ENCODE results near the gene PLEKHB1.
A peak's percentile ranks its signal among the peaks of the same experiment; 100 is the strongest.

The PLEKHB1 gene, protein sequence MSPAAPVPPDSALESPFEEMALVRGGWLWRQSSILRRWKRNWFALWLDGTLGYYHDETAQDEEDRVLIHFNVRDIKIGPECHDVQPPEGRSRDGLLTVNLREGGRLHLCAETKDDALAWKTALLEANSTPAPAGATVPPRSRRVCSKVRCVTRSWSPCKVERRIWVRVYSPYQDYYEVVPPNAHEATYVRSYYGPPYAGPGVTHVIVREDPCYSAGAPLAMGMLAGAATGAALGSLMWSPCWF

GRCh38 chr11:73645972-73646631 lies at the start of gene PLEKHB1:
Gene PLEKHB1, plus strand, starts transcription at chr11:73646581. Its CDS starts 28 bp downstream, at chr11:73646609.
- Histone ChIP-seq H3K4me3 (peak within 1 kb of the TSS in 2 of 7 experiments; percentile 11 to 16), H3K27ac (no peak within 1 kb of the TSS)

GRCh38 chr11:73597336-73597955 lies 48.9 kb upstream of the PLEKHB1 start:
- Histone ChIP-seq H3K4me3 (peak overlapping the region; percentile 80 to 98 (median 89)), H3K27ac (peak overlapping the region; percentile 42 to 94 (median 87))

- Histone ChIP-seq H3K4me3 (peak within 1 kb of the TSS; percentile 80 to 98 (median 89)), H3K27ac (peak within 1 kb of the TSS; percentile 42 to 94 (median 87))
Observed at GRCh38 chr11:73597956-73598718, 48.2 kb upstream of the PLEKHB1 start, which contains the start of gene FAM168A. Gene FAM168A, minus strand, starts transcription at chr11:73598112. Its CDS starts 129,638 bp downstream, at chr11:73468474.

- peak overlapping the region; percentile 80 to 98 (median 89) for H3K4me3 ChIP-seq
- peak overlapping the region in 20 of 21 experiments; percentile 55 to 94 (median 87) for H3K27ac ChIP-seq
Observed at GRCh38 chr11:73598719-73599379, 47.5 kb upstream of the PLEKHB1 start.

DNA sequence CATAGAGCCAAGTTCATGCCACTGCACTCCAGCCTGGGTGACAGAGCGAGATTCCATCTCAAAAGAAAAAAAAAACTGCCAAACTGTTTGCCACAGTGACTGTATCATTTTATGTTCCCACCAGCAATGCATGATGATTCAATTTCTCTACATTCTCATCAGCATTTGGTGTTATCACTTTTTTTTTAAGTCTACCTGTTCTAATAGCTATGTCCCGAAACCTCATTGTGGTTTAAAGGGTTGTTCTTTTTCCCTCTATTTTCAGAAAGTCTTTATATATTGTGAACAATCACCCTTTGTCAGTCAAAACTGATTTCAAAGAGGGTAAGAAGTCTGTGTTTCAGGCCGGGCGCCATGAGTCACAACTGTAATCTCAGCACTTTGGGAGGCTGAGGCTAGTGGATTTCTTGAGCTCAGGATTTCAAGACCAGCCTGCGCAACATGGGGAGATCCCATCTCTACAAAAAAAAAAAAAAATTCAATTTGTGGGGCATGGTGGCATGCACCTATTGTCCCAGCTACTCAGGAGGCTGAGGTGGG lies 33.7 kb upstream of the PLEKHB1 start:
- no peak overlapping the region for H3K27ac ChIP-seq
- H3K4me3 ChIP-seq: no peak overlapping the region

- no peak overlapping the region for H3K27ac ChIP-seq
- H3K4me3 ChIP-seq: no peak overlapping the region
Observed at GRCh38 chr11:73614591-73614990, 31.8 kb upstream of the PLEKHB1 start.

DNA sequence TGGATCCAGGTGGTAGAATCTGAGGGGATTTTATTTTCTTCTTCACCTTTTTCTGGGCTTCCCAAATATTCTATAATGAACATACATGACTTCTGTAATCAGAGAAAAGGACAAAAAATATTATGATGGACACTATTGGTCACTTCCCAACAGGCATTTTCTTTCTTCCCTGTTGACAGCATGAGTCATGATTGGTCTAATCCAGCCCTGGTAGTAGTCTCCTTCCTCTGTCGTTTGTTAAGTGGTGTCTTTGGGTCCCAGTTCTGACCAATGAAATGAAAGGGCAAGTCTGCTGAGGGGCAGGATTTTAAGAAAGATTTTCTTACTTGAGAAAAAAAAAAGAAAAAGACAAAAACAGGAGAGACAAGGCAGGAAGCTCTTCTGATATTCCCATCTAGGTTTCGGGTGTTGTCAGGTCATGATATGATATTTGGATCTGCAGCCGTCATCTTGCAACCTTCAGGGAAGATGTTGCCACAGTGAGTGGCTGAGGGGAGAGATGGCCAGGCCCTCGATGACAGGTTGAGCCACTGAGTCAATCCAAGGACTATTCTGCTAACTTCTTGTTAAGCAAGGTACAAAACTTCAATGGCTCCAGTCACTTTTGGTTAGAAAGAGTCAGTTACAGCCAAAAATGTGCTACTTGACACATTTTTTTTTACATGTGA lies 23.3 kb upstream of the PLEKHB1 start:
- peak overlapping the region in 3 of 21 experiments; percentile 18 to 54 (median 26) for H3K27ac ChIP-seq
- no peak overlapping the region for H3K4me3 ChIP-seq

- Histone ChIP-seq H3K27ac (peak overlapping the region in 2 of 21 experiments; percentile 18 to 26), H3K4me3 (no peak overlapping the region)
Observed at GRCh38 chr11:73623686-73624085, 22.7 kb upstream of the PLEKHB1 start.

DNA sequence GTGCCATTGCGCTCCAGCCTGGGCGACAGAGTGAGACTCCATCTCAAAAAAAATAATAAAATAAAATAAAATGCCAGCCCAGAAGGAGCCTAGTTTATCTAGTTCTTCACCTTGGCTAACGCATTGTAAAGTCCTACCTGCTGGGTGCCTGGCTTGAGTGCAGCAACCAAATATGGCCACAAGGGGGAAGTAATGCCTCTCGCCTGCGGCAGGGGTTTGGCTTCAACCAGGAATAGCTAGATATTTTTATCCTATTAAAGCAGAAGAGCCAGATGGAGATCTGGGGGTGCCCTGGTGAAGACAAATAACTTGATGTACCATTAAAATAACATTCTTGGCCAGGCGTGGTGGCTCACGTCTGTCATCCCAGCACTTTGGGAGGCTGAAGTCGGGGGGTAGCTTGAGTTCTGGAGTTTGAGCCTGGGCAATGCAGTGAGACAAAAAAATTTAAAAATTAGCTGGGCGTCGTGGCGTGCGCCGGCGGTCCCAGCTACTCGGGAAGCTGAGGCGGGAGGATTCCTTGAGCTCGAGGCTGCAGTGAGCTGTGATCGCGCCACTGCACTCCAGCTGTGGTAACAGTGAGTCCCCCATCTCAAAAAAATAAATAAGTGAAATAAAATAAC lies 20.6 kb upstream of the PLEKHB1 start:
- Histone ChIP-seq H3K4me3 (no peak overlapping the region), H3K27ac (no peak overlapping the region)

- Histone ChIP-seq H3K4me3 (no peak overlapping the region), H3K27ac (no peak overlapping the region)
Observed at GRCh38 chr11:73629907-73630306, 16.5 kb upstream of the PLEKHB1 start.

GRCh38 chr11:73632996-73633395 lies 13.4 kb upstream of the PLEKHB1 start:
- Histone ChIP-seq H3K4me3 (no peak overlapping the region), H3K27ac (no peak overlapping the region)

GRCh38 chr11:73633999-73634398 lies 12.4 kb upstream of the PLEKHB1 start:
- no peak overlapping the region for H3K4me3 ChIP-seq

GRCh38 chr11:73635721-73636120 lies 10.7 kb upstream of the PLEKHB1 start:
- Histone ChIP-seq H3K4me3 (no peak overlapping the region), H3K27ac (no peak overlapping the region)

More at GRCh38 chr11:73633999-73634398, 12.4 kb upstream of the PLEKHB1 start:
- H3K27ac ChIP-seq: no peak overlapping the region

DNA sequence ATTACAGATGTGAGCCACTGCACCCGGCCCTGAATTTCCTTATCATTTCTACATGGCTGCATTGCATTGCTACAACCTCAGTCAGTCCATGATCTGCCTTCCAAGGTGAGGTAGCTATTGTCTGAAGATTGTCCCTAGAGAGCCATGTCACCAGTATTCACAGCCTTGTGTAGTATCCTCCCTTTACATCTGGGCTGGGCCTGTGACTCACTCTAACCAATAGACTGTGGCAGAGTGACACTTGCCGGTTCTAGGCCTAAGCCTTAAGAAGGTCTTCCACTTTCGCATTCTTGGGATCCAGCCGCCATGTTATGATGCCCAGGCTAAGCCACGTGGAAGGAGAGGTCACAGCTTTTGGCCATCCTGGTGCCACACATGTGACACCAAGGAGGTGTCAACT lies 10.1 kb upstream of the PLEKHB1 start:
- Histone ChIP-seq H3K4me3 (no peak overlapping the region), H3K27ac (no peak overlapping the region)

GRCh38 chr11:73637012-73637411 lies 9.4 kb upstream of the PLEKHB1 start:
- Histone ChIP-seq H3K4me3 (no peak overlapping the region), H3K27ac (no peak overlapping the region)

DNA sequence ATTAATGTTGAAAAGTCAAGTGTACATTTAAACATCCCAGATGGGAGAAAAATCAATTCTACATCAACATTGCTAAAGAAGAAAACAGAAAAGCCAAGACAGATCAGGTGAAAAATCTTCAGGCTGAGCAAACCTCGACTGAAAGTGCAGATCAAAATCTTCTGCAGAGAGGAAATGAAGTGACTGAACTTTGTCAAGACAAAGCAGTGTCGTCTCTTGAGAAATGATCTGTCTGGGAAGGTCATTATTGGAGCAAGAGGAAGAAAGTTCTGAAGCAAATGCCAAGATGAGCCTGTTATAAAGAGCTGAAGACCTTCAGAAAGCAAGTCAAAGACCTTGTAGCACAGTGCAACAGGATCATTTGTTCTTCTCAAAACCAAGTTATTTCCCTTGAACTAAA lies 5.8 kb upstream of the PLEKHB1 start:
- no peak overlapping the region for H3K27ac ChIP-seq
- no peak overlapping the region for H3K4me3 ChIP-seq

DNA sequence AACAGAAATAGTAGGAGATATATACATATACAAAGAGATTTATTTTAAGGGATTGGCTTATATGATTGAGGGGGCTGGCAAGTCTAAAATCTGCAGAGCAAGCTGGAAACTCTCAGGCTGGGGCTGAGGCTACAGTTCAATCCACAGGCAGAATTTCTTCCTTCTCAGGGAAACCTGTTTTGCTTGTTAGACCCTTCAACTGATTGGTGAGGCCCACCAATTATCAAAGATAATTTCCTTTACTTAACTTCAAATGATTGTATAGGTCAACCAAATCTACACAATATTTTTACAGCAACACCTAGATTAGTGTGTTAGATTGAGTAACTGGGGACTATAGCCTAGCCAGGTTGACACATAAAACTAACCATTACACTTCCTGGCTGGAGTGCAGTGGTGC lies 4.7 kb upstream of the PLEKHB1 start:
- Histone ChIP-seq H3K4me3 (no peak overlapping the region), H3K27ac (no peak overlapping the region)
